Natural killer cell treated with Interleukin-12 subunit alpha and Interleukin-12 subunit beta and Interleukin-15 and Interleukin-18, amount 100 ng/mL, for 72 hours (primary cell): Measurements from ENCODE around the gene CCL25. TPM values are rescaled to one million over a fixed set of nuclear protein-coding genes. Genes with fewer than 3 reads are reported as not detected.

Experiments used
- ATAC-seq, 2 donors: fragments of 150-1000 bp; cut with Tn5 transposase in 1 of 2; sonication (Bioruptor Pico), chemical (Tn5 transposase) in 1 of 2; 2 replicates each; pipeline ENCODE4 v1.10.0; 2021
- DNase-seq: peaks from one replicate; pipeline ENCODE4 v3.0.0; 2022; ENCODE audit warnings: low spot score
- H3K27ac Mint-ChIP-seq, 2 donors: 1 replicate in 1 of 2; 2 replicates in 1 of 2; pipeline ENCODE4 v1.8.0; 2022; ENCODE audit warnings: mixed read lengths in 2 of 2, mild to moderate bottlenecking in 1 of 2, moderate library complexity in 1 of 2
- H3K27me3 Mint-ChIP-seq, 2 donors: 1 replicate in 1 of 2; 2 replicates in 1 of 2; pipeline ENCODE4 v1.8.0; 2022; ENCODE audit warnings: mixed read lengths in 2 of 2
- H3K36me3 Mint-ChIP-seq: one replicate; pipeline ENCODE4 v1.8.0; 2022; ENCODE audit warnings: mixed read lengths
- H3K4me1 Mint-ChIP-seq, 2 donors: 1 replicate in 1 of 2; 2 replicates in 1 of 2; pipeline ENCODE4 v1.8.0; 2022; ENCODE audit warnings: low read depth in 2 of 2, mixed read lengths in 2 of 2, mild to moderate bottlenecking in 1 of 2
- H3K4me3 Mint-ChIP-seq: one replicate; pipeline ENCODE4 v1.8.0; 2022; ENCODE audit warnings: mixed read lengths
- H3K9me3 Mint-ChIP-seq: 2 replicates; pipeline ENCODE4 v1.8.0; 2022; ENCODE audit warnings: mixed read lengths
- total RNA-seq, 2 donors: library from RNA; stranded (reverse); gene quantifications; one replicate each; pipeline ENCODE4 v1.2.3, GENCODE V29; 2022

The CCL25 gene
- total RNA-seq, 2 donors from 2014 or later, result 0.71 TPM; not detected in 1

DNA sequence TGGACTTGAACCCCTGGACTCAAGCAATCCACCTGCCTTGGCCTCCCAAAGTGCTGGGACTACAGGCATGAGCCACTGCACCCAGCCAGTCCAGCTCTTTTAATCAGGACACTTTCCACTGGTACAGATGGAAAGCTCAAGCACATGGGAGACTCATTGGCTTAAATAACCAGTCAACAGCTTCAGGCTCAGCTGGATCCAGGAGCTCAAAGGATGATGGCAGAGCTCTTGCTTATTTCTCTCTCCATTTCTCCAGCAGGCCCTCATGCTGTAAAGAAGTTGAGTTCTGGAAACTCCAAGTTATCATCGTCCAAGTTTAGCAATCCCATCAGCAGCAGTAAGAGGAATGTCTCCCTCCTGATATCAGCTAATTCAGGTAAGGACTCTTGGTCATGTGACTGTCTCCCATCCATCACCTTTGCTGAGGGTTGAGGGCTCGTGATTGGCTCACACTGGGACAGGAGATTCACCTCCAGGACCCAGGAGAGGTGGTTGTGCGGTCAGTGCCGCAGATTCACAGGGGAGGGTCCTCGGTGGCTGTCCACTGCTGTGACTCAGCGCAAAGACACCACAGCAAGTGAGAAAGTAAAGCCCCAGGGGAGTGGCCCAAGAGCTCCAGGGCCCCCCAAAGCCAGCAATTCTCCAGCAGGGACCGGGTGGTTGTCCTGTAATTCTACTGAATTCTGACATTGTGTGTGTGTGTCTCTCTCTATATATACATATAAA lies 5.1 kb downstream of the CCL25 start:
- no peak overlapping the region for H3K27ac Mint-ChIP-seq
- H3K27me3 Mint-ChIP-seq, result no peaks in the 10 kb centered on the region
- H3K4me1 Mint-ChIP-seq, result peaks cover 0 to 3% of the 10 kb centered on the region in 2 donors
- ATAC-seq (no peak), DNase-seq (no peak)
- no peaks in the 10 kb centered on the region for H3K36me3 Mint-ChIP-seq
- H3K9me3 Mint-ChIP-seq, result no peaks in the 10 kb centered on the region
- H3K4me3 Mint-ChIP-seq, result no peak overlapping the region

DNA sequence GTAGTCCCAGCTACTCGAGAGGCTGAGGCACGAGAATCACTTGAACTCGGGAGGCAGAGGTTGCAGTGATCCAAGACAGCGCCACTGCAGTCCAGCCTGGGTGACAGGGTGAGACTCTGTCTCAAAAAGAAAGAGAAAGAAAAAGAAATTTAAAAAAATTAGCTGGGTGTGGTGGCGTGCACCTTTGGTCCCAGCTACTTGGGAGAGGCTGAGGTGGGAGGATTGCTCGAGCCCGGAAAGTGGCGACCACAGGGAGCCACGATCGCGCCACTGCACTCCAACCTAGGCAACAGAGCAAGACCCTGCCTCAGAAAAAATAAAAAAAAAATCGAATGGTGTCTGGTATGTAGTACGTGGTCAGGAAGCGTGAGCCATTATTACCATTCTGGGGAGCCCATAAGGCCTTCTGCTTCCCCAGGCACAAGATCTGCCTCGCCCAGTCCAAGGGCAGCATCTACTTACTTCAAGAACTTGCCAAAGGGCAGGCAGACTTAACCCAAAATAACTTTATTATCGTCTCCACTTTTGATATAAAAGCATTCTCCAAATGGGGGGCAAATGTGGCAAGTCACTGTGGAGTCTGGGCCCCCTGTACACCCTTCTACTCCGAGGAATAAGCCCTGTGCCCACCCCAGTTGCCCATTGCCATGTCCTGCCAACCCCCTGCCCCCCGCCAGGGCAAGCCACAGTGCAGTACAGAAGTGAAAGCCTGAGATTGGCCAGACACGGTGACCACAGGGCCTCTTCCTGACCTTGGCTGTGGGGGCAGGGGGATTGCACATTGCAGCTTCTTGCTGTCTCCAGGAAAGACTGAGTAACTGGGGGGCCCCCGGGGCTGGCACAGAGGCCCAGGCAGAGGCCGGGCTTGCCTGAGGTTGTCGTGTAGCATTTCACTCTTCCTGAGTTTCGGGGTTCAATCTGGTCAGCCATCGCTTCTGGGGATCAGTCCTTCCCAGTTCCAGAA lies 12.6 kb downstream of the CCL25 start:
- Mint-ChIP-seq H3K27me3 (no peaks in the 10 kb centered on the region), H3K36me3 (peaks cover 3% of the 10 kb centered on the region), H3K4me3 (peak overlapping the region; percentile 17), H3K4me1 (peaks cover 0 to 13% of the 10 kb centered on the region in 2 donors), H3K27ac (peak overlapping the region in 1 of 2 donors; percentile 79), H3K9me3 (peaks cover 4% of the 10 kb centered on the region)
- DNase-seq (peak; percentile 84), ATAC-seq (peak; percentile 71 to 87)

DNA sequence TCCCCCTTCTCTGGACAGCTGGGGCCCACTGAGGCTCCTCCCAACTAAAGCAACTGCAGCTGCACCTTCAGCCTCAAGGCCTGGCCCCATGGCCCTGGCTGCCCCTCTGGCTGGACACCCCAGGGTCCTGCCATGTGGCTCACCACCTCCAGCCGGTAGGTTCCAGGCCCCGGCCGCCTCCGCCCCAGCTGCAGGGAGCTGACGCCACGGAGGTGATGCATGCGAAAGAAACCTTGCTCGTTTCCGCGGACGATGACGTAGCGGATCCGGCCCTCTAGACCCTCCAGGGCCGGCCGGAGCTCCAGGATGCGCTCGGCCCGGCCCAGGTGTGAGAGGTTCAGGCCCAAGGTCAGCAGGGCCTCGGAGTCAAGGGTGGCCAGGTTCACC lies 13.3 kb downstream of the CCL25 start:
- DNase-seq, result no peak
- Mint-ChIP-seq H3K9me3 (peaks cover 6% of the 10 kb centered on the region), H3K36me3 (peaks cover 6% of the 10 kb centered on the region), H3K27ac (peak overlapping the region in 1 of 2 donors; percentile 76), H3K4me3 (no peak overlapping the region), H3K4me1 (peaks cover 0 to 13% of the 10 kb centered on the region in 2 donors), H3K27me3 (no peaks in the 10 kb centered on the region)
- ATAC-seq, result peak in 1 of 2 donors; percentile 6

- no peaks in the 10 kb centered on the region for H3K27me3 Mint-ChIP-seq
- peaks cover 6% of the 10 kb centered on the region for H3K9me3 Mint-ChIP-seq
- DNase-seq, result no peak
- no peak overlapping the region for H3K27ac Mint-ChIP-seq
- H3K4me1 Mint-ChIP-seq, result peaks cover 0 to 28% of the 10 kb centered on the region in 2 donors
- no peak for ATAC-seq
- peaks cover 6% of the 10 kb centered on the region for H3K36me3 Mint-ChIP-seq
- H3K4me3 Mint-ChIP-seq, result no peak overlapping the region
Measured at GRCh38 chr19:8069096-8069973, 16.8 kb downstream of the CCL25 start.

GRCh38 chr19:8071912-8072311 lies 19.4 kb downstream of the CCL25 start:
- Mint-ChIP-seq H3K27ac (no peak overlapping the region), H3K4me1 (peaks cover 0 to 19% of the 10 kb centered on the region in 2 donors), H3K9me3 (peaks cover 6% of the 10 kb centered on the region)

DNA sequence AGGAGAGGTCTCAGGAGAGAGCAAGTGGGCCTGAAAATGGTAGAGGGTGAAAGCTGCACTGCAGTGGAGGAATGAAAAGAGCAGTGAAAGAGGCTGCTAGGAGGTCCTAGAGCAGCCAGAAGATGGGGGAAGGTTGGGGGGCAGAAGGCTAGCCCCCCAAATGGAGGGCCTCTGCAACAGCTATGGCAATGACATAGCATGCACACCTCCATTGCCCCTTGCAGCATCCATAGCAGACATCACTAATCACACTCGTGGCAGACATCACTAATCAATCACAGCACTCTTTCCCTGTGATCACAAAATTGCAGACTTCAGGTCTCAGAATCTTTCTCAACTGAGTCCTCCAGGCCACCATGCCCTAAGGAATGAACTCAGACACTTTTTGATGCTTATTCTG lies 21.9 kb downstream of the CCL25 start:
- Mint-ChIP-seq H3K9me3 (peaks cover 3% of the 10 kb centered on the region), H3K4me1 (peaks cover 0 to 19% of the 10 kb centered on the region in 2 donors), H3K27me3 (peaks cover 0 to 5% of the 10 kb centered on the region in 2 donors), H3K27ac (no peak overlapping the region), H3K4me3 (no peak overlapping the region), H3K36me3 (peaks cover 6% of the 10 kb centered on the region)
- DNase-seq (no peak), ATAC-seq (no peak)

More at GRCh38 chr19:8071912-8072311, 19.4 kb downstream of the CCL25 start:
- Mint-ChIP-seq H3K27me3 (no peaks in the 10 kb centered on the region), H3K4me3 (no peak overlapping the region), H3K36me3 (peaks cover 6% of the 10 kb centered on the region)
- no peak for DNase-seq
- ATAC-seq, result no peak

GRCh38 chr19:8075158-8076074 lies 22.9 kb downstream of the CCL25 start:
- H3K9me3 Mint-ChIP-seq, result peaks cover under 1% of the 10 kb centered on the region
- ATAC-seq, result no peak
- no peak overlapping the region for H3K4me3 Mint-ChIP-seq
- no peak overlapping the region for H3K27ac Mint-ChIP-seq
- peaks cover 0 to 19% of the 10 kb centered on the region in 2 donors for H3K4me1 Mint-ChIP-seq
- no peak for DNase-seq
- H3K27me3 Mint-ChIP-seq, result peaks cover 0 to 8% of the 10 kb centered on the region in 2 donors
- peaks cover under 1% of the 10 kb centered on the region for H3K36me3 Mint-ChIP-seq

DNA sequence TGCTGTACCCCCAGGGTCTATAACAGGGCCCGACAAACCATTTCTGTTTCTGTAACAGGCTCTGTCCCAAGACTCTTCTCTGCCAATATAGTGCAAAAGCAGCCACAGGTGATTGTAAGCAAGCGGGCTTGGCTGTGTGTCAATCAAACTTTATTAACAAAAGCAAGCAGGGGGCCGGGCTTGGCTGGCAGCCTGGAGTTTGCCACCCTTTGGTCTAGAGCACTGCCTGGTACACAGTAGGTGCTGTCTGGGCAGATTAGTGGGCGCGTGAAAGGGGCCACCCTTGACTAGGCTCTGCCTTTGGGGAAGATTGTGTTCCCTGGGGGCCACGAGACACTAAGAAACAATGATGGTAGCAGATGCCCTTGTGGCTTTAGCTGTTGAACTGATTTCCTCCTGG lies 27.4 kb downstream of the CCL25 start:
- no peak overlapping the region for H3K4me3 Mint-ChIP-seq
- ATAC-seq, result no peak
- no peak for DNase-seq
- H3K27ac Mint-ChIP-seq, result no peak overlapping the region
- H3K27me3 Mint-ChIP-seq, result peaks cover 0 to 8% of the 10 kb centered on the region in 2 donors
- H3K36me3 Mint-ChIP-seq, result no peaks in the 10 kb centered on the region
- no peaks in the 10 kb centered on the region for H3K9me3 Mint-ChIP-seq
- H3K4me1 Mint-ChIP-seq, result peaks cover 4 to 8% of the 10 kb centered on the region in 2 donors

GRCh38 chr19:8080832-8081231 lies 28.3 kb downstream of the CCL25 start:
- ATAC-seq, result no peak
- Mint-ChIP-seq H3K4me1 (peaks cover 4 to 7% of the 10 kb centered on the region in 2 donors), H3K27ac (no peak overlapping the region), H3K4me3 (no peak overlapping the region), H3K27me3 (peaks cover 0 to 8% of the 10 kb centered on the region in 2 donors), H3K36me3 (no peaks in the 10 kb centered on the region), H3K9me3 (no peaks in the 10 kb centered on the region)
- no peak for DNase-seq

GRCh38 chr19:8081569-8082550 lies 29.3 kb downstream of the CCL25 start:
- no peak for DNase-seq
- no peak overlapping the region for H3K27ac Mint-ChIP-seq

DNA sequence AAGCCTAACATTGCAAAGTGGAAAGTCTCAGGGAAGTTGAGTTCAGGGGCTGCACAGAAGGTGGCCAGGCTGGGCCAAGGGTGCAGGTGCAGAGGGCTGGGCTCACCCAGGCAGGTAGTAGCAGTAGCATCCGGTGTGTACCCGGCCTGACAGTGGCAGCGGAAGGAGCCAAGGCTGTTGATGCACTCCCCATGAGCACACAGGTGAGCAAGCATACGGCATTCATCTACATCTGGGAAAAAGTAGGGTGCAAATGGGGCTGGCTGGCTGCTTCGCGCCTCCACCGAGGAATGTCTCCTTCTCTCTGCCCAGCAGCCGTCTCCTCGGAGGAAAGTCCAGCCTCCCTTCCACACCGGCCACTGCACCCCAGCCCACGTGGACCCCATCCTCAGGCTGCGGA lies 30.6 kb downstream of the CCL25 start:
- DNase-seq, result no peak
- H3K27me3 Mint-ChIP-seq, result peaks cover 0 to 8% of the 10 kb centered on the region in 2 donors

More at GRCh38 chr19:8081569-8082550, 29.3 kb downstream of the CCL25 start:
- H3K9me3 Mint-ChIP-seq, result no peaks in the 10 kb centered on the region
- H3K27me3 Mint-ChIP-seq, result peaks cover 0 to 8% of the 10 kb centered on the region in 2 donors
- no peak for ATAC-seq
- H3K4me3 Mint-ChIP-seq, result no peak overlapping the region
- no peaks in the 10 kb centered on the region for H3K36me3 Mint-ChIP-seq
- peaks cover 4 to 5% of the 10 kb centered on the region in 2 donors for H3K4me1 Mint-ChIP-seq

More for the DNA sequence above, 30.6 kb downstream of the CCL25 start:
- Mint-ChIP-seq H3K27ac (no peak overlapping the region), H3K4me1 (peaks cover 4 to 5% of the 10 kb centered on the region in 2 donors), H3K4me3 (no peak overlapping the region), H3K9me3 (no peaks in the 10 kb centered on the region), H3K36me3 (no peaks in the 10 kb centered on the region)
- ATAC-seq, result no peak
